ENCODE results near the gene OR2T10. TPM values are rescaled to one million over a fixed set of nuclear protein-coding genes. Genes with fewer than 3 reads are reported as not detected.

Gene OR2T10
- total and polyA plus RNA-seq, 11 donors: not detected

DNA sequence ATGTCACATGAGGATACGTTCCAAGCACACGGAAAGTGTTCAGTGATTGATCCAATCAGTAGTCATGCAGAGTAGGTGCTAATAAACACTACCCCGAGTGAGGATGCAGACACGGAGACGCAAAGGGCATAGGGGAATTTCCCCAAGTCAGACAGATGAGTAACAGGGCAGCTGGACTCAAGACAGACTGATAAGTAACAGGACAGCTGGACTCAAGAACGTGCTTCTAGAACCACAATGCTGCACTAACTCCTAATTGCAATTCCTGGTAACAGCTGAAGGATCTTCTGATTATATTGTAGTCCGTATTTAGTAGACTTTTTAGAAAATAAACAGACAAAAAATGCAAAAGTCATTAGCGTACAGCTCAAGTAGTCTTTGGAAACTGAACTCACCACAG, 1.9 kb upstream of the OR2T10 start:
- Histone ChIP-seq H3K27me3 (no peaks in the 10 kb centered on the region), H3K4me3 (no peak overlapping the region), H3K9me3 (peaks cover 0 to 3% (median 0%) of the 10 kb centered on the region in 12 donors), H3K27ac (no peak overlapping the region), H3K36me3 (no peaks in the 10 kb centered on the region), H3K4me1 (no peaks in the 10 kb centered on the region)
- 67 to 77% (median 69%) methylated on average over 8 of the region's 8 CpGs for WGBS, 4 donors
- TF ChIP-seq, protein P1, sequence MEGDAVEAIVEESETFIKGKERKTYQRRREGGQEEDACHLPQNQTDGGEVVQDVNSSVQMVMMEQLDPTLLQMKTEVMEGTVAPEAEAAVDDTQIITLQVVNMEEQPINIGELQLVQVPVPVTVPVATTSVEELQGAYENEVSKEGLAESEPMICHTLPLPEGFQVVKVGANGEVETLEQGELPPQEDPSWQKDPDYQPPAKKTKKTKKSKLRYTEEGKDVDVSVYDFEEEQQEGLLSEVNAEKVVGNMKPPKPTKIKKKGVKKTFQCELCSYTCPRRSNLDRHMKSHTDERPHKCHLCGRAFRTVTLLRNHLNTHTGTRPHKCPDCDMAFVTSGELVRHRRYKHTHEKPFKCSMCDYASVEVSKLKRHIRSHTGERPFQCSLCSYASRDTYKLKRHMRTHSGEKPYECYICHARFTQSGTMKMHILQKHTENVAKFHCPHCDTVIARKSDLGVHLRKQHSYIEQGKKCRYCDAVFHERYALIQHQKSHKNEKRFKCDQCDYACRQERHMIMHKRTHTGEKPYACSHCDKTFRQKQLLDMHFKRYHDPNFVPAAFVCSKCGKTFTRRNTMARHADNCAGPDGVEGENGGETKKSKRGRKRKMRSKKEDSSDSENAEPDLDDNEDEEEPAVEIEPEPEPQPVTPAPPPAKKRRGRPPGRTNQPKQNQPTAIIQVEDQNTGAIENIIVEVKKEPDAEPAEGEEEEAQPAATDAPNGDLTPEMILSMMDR (IDR thresholded peaks at IDR 0.05): no peak
- TF ChIP-seq POLR2A (IDR thresholded peaks at IDR 0.05): no peak
- no peak for ATAC-seq
- DNase-seq: no peak
- intact Hi-C loops (cut with DNase I): no loop called here

GRCh38 chr1:248596615-248597014, 885 bp downstream of the OR2T10 start:
- intact Hi-C loops (cut with DNase I): no loop called here
- no peaks in the 10 kb centered on the region for H3K36me3 ChIP-seq
- TF ChIP-seq, protein P1 (IDR thresholded peaks at IDR 0.05): no peak
- TF ChIP-seq POLR2A (IDR thresholded peaks at IDR 0.05): no peak
- H3K4me3 ChIP-seq: no peak overlapping the region
- ATAC-seq: no peak
- no peak for DNase-seq
- H3K27me3 ChIP-seq: no peaks in the 10 kb centered on the region
- H3K4me1 ChIP-seq: no peaks in the 10 kb centered on the region
- no peak overlapping the region for H3K27ac ChIP-seq
- H3K9me3 ChIP-seq: no peaks in the 10 kb centered on the region
- 71 to 80% (median 78%) methylated on average over 2 of the region's 2 CpGs for WGBS, 4 donors

DNA sequence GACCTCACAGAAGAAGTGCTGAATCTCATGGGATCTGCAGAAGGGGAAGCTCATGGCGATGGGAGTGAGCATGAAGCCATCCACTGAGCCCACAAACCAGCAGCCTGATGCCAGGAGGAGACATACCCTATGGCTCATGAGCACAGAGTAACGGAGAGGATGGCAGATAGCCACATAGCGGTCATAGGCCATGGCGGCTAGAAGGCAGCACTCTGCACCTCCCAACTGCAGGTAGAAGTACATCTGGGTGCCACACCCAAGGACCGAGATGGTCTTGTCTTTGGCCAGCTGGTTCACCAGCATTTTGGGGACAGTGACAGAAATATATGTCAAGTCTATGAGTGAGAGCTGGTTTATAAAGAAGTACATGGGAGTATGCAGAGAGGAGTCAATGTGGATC, 4.3 kb downstream of the OR2T10 start:
- WGBS, 4 donors: 74 to 86% (median 79%) methylated on average over 5 of the region's 5 CpGs
- TF ChIP-seq POLR2A (IDR thresholded peaks at IDR 0.05): no peak
- TF ChIP-seq, protein P1 (IDR thresholded peaks at IDR 0.05): no peak
- no peak overlapping the region for H3K4me3 ChIP-seq
- ATAC-seq: no peak
- H3K4me1 ChIP-seq: no peaks in the 10 kb centered on the region
- no peaks in the 10 kb centered on the region for H3K9me3 ChIP-seq
- DNase-seq: no peak
- H3K27ac ChIP-seq: no peak overlapping the region
- intact Hi-C loops (cut with DNase I): no loop called here
- H3K27me3 ChIP-seq: no peaks in the 10 kb centered on the region
- no peaks in the 10 kb centered on the region for H3K36me3 ChIP-seq

DNA sequence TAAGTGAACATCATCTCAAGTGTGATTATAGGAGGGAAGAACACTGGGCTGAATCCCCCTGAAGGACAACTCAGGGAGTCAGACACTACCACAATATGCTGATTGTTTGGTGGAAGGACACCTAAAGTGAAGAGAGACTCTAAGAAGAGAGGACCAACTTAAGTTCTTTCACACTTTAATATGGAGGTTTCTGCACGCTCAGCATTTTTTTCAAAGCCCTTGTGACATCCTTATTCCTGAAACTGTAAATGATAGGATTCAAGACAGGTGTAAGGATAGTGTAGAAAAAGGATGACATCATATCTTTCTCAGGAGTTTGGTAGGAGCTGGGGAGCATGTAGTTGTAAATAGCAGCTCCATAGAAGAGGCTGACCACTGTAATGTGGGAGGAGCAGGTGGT, 4.8 kb downstream of the OR2T10 start:
- ATAC-seq (no peak), DNase-seq (no peak)
- Histone ChIP-seq H3K4me1 (no peaks in the 10 kb centered on the region), H3K27me3 (no peaks in the 10 kb centered on the region), H3K36me3 (no peaks in the 10 kb centered on the region), H3K27ac (no peak overlapping the region), H3K4me3 (no peak overlapping the region), H3K9me3 (no peaks in the 10 kb centered on the region)
- WGBS, 4 donors: 32 to 66% (median 52%) methylated on average over 1 of the region's 1 CpG
- TF ChIP-seq, protein P1 (IDR thresholded peaks at IDR 0.05): no peak
- TF ChIP-seq POLR2A (IDR thresholded peaks at IDR 0.05): no peak
- intact Hi-C loops (cut with DNase I): no loop called here
